KG1 (cell line): ENCODE results near the gene PLEKHA4.
A peak's percentile ranks its signal among the peaks of the same experiment; 100 is the strongest.
"Not testable (repeated sequence)": the region's sequence is repeated elsewhere in the genome, so short reads cannot be mapped to it uniquely, and the experiment has no call there.

Experiments used
- DNase-seq: peaks from one replicate; lab custom pipeline; 2025; lab: John Stamatoyannopoulos, UW

PLEKHA4 gene

DNA sequence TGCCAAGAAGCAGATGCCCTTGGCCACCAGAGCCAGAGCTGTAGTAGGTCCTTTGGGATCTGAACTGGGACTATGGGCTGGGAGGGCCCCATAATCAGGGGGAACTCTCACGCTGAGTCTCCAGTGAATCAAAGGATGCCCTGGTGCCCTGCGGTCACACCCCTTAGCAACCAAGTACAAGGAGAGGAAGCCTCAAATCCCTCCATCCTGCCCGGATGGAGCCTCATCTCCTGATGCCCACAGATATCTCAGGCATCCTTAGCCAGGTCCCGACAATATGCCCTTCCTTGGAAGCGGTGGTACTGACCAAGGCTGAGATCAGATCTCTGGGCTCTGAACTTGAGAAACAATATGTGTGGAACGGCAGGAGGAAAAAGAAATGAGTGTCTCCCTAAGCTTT lies 1.7 kb downstream of the PLEKHA4 start:
- no peak for DNase-seq

DNA sequence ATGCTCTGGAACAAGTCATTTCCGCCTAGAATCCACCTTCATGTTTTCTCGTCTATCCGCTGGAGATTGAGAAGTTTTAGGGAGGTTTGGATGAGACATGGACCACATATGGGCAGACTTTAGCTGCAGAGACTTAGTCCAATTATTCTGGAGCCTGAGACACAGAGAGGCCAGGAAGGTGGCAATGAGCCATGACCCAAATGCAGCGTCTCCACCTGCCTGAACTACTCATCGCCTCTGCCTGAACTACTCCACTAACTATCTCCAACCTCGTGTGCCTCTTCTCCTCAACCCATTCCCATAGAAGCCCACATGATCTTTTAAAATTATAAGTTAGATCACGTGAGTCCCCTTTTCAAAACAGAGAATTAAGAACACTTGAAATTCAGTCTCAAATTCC lies 5.6 kb downstream of the PLEKHA4 start:
- no peak for DNase-seq

DNA sequence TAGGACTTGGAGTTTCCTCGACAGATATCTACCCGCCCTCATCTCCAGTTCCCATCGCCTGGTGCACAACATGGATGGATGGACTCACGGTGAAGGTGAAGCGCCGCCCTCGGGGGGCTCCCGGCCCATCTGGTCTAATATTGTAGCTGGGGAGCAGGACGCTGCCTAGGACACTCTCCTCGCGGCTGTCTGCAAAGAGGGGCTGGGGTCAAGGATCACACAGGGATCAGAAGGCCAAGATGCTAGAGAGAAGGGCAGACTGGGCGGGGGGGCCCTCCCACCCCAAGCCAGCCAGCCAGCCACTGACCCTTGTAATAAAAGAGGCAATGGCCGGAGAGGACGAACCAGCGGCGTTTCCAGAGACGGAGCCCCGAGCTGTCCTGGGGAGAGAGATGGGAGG lies 7.1 kb downstream of the PLEKHA4 start:
- no peak for DNase-seq

- no peak for DNase-seq
These were observed 8.5 kb downstream of the PLEKHA4 start for GRCh38 chr19:48859711-48860572.

DNA sequence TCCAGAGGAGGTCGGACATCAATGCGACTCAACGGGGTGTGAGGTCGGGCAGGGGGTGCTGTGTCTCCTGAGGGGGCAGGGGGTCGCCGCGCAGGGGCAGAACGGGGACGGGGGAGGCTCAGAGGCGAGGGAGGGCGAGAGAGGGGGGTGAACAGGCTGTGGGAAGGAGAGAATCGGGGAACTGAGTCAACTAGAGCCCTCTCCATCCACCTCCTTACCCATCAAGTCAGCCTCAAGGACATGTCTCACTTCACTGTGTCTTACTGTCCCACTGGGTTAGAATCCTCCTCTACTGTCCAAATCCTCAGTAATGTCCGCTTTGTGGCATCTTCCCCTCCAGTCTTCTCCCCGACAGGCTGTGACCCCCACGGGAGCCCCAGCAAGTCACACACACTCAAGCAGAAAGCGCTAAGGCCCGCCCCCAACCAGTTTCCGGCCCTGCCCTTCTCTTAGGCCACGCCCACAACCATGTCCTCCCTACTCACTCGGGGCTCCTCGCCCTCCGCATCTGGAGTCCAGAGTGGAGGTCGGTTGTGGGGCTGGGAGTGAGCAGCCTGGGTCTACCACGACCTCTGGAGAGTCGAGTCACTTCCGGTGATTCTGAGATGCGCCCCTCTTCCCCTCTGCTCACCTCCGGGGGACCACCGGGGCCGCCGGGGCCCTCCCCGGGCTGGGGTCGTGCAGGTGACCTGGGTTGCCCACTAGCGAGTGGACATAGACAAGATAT lies 9.3 kb downstream of the PLEKHA4 start:
- DNase-seq = no peak

- no peak for DNase-seq
These were observed 11.5 kb downstream of the PLEKHA4 start for GRCh38 chr19:48856921-48857320.

GRCh38 chr19:48854103-48854502 lies 14.3 kb downstream of the PLEKHA4 start:
- no peak for DNase-seq

- no peak for DNase-seq
These were observed 14.9 kb downstream of the PLEKHA4 start for GRCh38 chr19:48853483-48853882.

DNA sequence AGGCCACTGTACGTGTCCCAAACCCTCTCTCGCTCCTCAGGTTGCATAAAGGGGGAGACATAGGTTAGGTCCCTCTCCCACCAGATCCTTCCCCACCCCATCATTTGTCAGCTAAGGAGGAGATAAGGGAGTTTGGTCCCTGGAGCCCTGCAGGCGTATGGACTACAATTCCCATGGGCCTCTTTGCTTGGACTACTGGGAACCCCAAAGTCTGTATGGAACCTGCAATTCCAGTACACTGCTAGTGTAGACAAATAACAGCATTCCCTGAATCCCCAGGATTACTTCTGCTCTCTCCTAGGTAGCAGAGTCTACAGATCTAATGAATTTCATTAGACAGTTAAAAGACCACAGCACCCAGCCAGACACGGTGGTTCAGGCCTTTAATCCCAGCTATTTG lies 16.1 kb downstream of the PLEKHA4 start:
- DNase-seq = no peak

GRCh38 chr19:48846659-48847058 lies 21.8 kb downstream of the PLEKHA4 start:
- not testable (repeated sequence) for DNase-seq

DNA sequence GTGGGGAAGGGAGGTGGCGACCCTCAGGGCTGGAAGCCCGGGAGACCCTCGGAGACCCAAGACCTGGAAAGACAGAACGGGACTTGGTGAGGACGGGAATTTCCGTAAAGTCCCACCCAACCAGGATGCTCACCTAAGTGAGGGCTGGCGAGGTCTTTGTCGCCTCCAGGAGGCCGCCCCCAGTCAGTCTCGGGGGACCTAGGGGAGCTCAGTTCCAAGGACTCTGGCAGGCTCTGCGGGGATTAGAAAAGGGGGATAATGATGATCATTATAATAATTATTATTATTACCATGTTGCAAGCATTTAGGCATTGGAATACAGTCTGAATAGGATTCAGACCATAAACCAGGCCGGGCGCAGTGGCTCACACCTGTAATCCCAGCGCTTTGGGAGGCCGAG lies 23.0 kb downstream of the PLEKHA4 start:
- DNase-seq = no peak

DNA sequence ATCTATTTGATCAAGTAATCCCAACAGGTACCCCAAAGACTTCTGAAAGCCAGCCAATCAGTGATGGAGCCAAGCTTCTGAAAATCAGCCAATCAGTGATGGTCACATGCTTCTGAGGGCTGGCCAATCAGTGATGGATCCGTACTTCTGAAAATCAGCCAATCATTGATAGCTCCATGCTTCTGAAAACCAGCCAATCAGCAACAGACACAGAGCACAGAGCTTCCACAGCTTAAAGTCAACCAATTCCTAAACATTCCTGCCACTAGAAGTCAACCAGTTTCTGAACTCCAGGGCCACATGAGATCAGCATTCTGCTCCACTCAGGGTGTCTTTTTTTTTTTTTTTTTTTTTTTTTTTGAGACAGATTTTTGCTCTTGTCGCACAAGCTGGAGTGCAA lies 23.9 kb downstream of the PLEKHA4 start:
- no peak for DNase-seq

- DNase-seq = peak; percentile 27
These were observed 25.6 kb downstream of the PLEKHA4 start for GRCh38 chr19:48842789-48843162.

DNA sequence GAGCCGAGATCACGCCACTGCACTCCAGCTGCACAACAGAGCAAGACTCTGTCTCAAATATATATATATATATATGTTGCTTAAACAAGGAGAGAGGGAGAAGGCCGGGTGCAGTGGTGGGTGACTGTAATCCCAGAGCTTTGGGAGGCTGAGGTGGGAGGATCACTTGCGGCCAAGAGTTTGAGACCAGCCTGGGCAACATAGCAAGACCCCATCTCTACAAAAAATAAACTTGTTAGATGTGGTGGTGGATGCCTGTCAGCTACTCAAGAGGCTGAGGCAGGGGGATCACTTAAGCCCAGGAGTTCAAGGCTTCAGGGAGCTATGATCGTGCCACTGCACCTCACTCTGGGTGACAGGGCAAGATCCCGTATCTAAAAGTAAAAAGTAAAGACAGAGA lies 26.8 kb downstream of the PLEKHA4 start:
- DNase-seq = no peak

GRCh38 chr19:48841047-48841446 lies 27.4 kb downstream of the PLEKHA4 start:
- DNase-seq = no peak

- DNase-seq = no peak
These were observed 30.7 kb downstream of the PLEKHA4 start for GRCh38 chr19:48837687-48838086.

DNA sequence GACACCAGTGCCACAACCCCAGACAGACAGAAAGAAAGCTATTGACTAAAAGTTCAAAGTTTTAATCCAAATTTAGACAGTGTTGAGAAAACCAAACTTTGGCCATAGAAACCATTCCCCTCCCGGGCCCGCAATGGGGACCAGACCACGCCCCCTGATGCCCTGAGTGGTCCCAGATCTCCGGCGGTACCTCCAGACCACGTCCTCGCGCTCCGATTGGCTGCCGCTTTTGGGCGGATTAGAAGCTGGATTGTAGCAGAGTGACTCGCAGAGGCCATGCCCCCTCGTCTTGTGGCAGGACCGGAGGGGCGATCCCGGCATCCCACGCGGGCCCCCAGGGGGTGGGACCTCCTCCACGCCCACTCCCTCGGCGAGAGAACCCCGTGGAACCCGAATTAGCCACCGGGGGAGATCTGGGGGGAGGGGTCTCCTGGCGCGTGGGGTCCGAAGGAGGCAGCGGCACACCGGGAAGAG lies 31.3 kb downstream of the PLEKHA4 start:
- DNase-seq = no peak

- DNase-seq = no peak
These were observed 32.1 kb downstream of the PLEKHA4 start, which contains the start of gene HSD17B14 for GRCh38 chr19:48836089-48837017. TSS of gene HSD17B14 (minus strand) at chr19:48836491. CDS start at chr19:48836411, 80 bp downstream.

DNA sequence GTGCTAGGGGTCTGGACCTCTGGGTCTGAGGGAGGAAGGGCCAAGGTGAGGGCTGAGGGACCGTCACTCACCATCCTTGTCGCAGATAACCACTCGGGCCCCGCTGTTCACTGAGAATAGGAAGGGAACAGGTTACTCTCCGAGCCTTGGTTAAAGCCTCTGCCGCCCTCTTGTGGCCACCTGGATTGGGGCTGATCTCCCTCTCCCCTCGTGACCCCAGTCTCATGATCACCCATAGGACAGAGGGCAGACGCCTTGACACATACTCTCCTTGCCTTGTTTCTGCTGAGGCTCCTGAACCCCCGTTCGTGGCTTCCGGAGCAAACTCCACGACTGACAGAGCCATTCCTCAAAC lies 32.7 kb downstream of the PLEKHA4 start:
- DNase-seq = peak; percentile 93

- no peak for DNase-seq
These were observed 34.4 kb downstream of the PLEKHA4 start for GRCh38 chr19:48833977-48834376.

DNA sequence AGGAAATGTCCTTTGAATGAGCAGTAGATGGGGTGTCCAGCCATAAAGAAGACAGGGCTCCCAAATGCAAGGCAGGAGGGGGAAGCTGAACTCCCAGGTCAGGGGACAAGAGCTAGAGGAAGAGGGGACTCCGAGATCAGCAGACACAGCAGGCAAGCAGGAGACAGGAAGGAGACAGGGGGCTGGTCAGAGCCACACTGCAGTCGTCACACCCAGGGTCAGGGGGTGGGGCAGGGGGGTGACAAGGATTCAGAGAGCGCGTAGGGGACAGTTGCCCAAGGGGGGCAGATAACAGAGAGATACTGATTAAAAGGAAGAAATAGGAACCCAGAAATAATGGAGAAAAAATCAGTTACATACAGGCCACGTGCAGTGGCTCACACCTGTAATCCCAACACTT lies 35.4 kb downstream of the PLEKHA4 start:
- no peak for DNase-seq

GRCh38 chr19:48830965-48831364 lies 37.5 kb downstream of the PLEKHA4 start:
- DNase-seq = no peak
